Activated CD4-positive, alpha-beta T cell treated with anti-CD3 and anti-CD28 coated beads for 36 hours (primary cell): ENCODE results near the gene KMT2C. TPM values are rescaled to one million over a fixed set of nuclear protein-coding genes. Genes with fewer than 3 reads are reported as not detected.
"Not testable (repeated sequence)": the region's sequence is repeated elsewhere in the genome, so short reads cannot be mapped to it uniquely, and the experiment has no call there.

Experiments
- ATAC-seq: fragments of 200-7000 bp; cut with Tn5 transposase; one replicate; pipeline ENCODE4 v1.10.0; 2021; ENCODE audit warnings: mild to moderate bottlenecking, moderate library complexity
- CTCF ChIA-PET: fragments of 350-600 bp; sonication (Branson Sonifier 250); formaldehyde crosslinking; loops from one replicate; lab custom pipeline; 2021; ENCODE audit warnings: antibody characterized with exemption; lab: Charles Lee
- POLR2A ChIA-PET: fragments of 350-600 bp; sonication (Branson Sonifier 250); formaldehyde crosslinking; loops from one replicate; lab custom pipeline; 2021; ENCODE audit warnings: antibody characterized with exemption, inconsistent platforms; lab: Charles Lee
- DNase-seq: peaks from one replicate; pipeline ENCODE4 v3.0.0-alpha.2; 2020
- H3K27ac Mint-ChIP-seq: one replicate; pipeline ENCODE4 v1.8.0; 2021; ENCODE audit warnings: mixed read lengths
- H3K27me3 Mint-ChIP-seq: one replicate; pipeline ENCODE4 v1.8.0; 2021; ENCODE audit warnings: mixed read lengths
- H3K36me3 Mint-ChIP-seq: one replicate; pipeline ENCODE4 v1.8.0; 2021; ENCODE audit warnings: low read depth, mixed read lengths
- H3K4me1 Mint-ChIP-seq: one replicate; pipeline ENCODE4 v1.8.0; 2021; ENCODE audit warnings: mixed read lengths
- H3K4me3 Mint-ChIP-seq: one replicate; pipeline ENCODE4 v1.8.0; 2021; ENCODE audit warnings: mild to moderate bottlenecking, moderate library complexity, mixed read lengths
- H3K9me3 Mint-ChIP-seq: one replicate; pipeline ENCODE4 v1.8.0; 2021; ENCODE audit warnings: low read depth, mixed read lengths
- intact Hi-C, 2 experiments: fragments of 100-400 bp; cut with DNase I in 1 of 2; cut with micrococcal nuclease in 1 of 2; formaldehyde crosslinking; loops; one replicate each; pipeline versions ENCODE4 v1.14.2 to v1.15.1; 2022 to 2024; cut with DNase I, micrococcal nuclease
- total RNA-seq, 2 experiments: library from RNA; stranded (reverse); gene quantifications; one replicate each; pipeline ENCODE4 v1.2.3, GENCODE V29; 2021

Gene KMT2C
- total RNA-seq, 2 experiments from 2014 or later, result 35.9 to 42.7 TPM

- Mint-ChIP-seq H3K36me3 (peaks cover 7% of the 10 kb centered on the region), H3K27me3 (no peaks in the 10 kb centered on the region), H3K27ac (no peak overlapping the region), H3K4me1 (peaks cover 18% of the 10 kb centered on the region), H3K4me3 (no peak overlapping the region), H3K9me3 (peaks cover 20% of the 10 kb centered on the region)
- intact Hi-C loops, result no loop called here
- ATAC-seq (no peak), DNase-seq (no peak)
- ChIA-PET CTCF (no interaction called here), POLR2A (no interaction called here)
Measured at GRCh38 chr7:152402384-152403250, 33.2 kb downstream of the KMT2C start.

- Mint-ChIP-seq H3K9me3 (no peaks in the 10 kb centered on the region), H3K4me3 (no peak overlapping the region), H3K36me3 (peaks cover 7% of the 10 kb centered on the region), H3K4me1 (peaks cover 40% of the 10 kb centered on the region), H3K27ac (no peak overlapping the region), H3K27me3 (no peaks in the 10 kb centered on the region)
- ChIA-PET CTCF (interaction anchor here (0.6 to 1.3 kb wide), 2 partner anchors 10 to 1142 kb away, joined by 3 read pairs; no protein-coding TSS in a partner anchor), POLR2A (no interaction called here)
- DNase-seq (no peak), ATAC-seq (no peak)
- intact Hi-C loops, result no loop called here
Measured at GRCh38 chr7:152399344-152399743, 36.5 kb downstream of the KMT2C start.

GRCh38 chr7:152395112-152395511 is 40.7 kb downstream of the KMT2C start:
- intact Hi-C loops, result no loop called here
- no peak overlapping the region for H3K27ac Mint-ChIP-seq
- POLR2A ChIA-PET, result no interaction called here
- no peak for DNase-seq
- H3K27me3 Mint-ChIP-seq, result no peaks in the 10 kb centered on the region
- H3K9me3 Mint-ChIP-seq, result no peaks in the 10 kb centered on the region
- peaks cover 59% of the 10 kb centered on the region for H3K4me1 Mint-ChIP-seq
- no peak for ATAC-seq
- CTCF ChIA-PET, result no interaction called here
- H3K4me3 Mint-ChIP-seq, result no peak overlapping the region
- H3K36me3 Mint-ChIP-seq, result peaks cover 5% of the 10 kb centered on the region

GRCh38 chr7:152394214-152394613 is 41.6 kb downstream of the KMT2C start:
- peaks cover 59% of the 10 kb centered on the region for H3K4me1 Mint-ChIP-seq
- H3K36me3 Mint-ChIP-seq, H3K27ac Mint-ChIP-seq, H3K27me3 Mint-ChIP-seq, POLR2A ChIA-PET, ATAC-seq, H3K9me3 Mint-ChIP-seq, CTCF ChIA-PET, H3K4me3 Mint-ChIP-seq, DNase-seq: not testable (repeated sequence)
- intact Hi-C loops, result loop anchor here in 1 of 2 experiments (1.0 kb wide), 1 partner anchor 26 kb away; no protein-coding TSS in a partner anchor

GRCh38 chr7:152392254-152392653 is 43.5 kb downstream of the KMT2C start:
- no peak overlapping the region for H3K4me3 Mint-ChIP-seq
- ATAC-seq (no peak), DNase-seq (no peak)
- H3K9me3 Mint-ChIP-seq, result peaks cover 2% of the 10 kb centered on the region
- intact Hi-C loops, result no loop called here
- CTCF ChIA-PET, result no interaction called here
- H3K27ac Mint-ChIP-seq, result no peak overlapping the region
- no peaks in the 10 kb centered on the region for H3K27me3 Mint-ChIP-seq
- H3K36me3 Mint-ChIP-seq, result no peaks in the 10 kb centered on the region
- H3K4me1 Mint-ChIP-seq, result peaks cover 46% of the 10 kb centered on the region
- POLR2A ChIA-PET, result no interaction called here

- DNase-seq, H3K27me3 Mint-ChIP-seq, POLR2A ChIA-PET, H3K27ac Mint-ChIP-seq, H3K9me3 Mint-ChIP-seq, CTCF ChIA-PET, intact Hi-C loops, H3K4me3 Mint-ChIP-seq, ATAC-seq, H3K36me3 Mint-ChIP-seq: not testable (repeated sequence)
- H3K4me1 Mint-ChIP-seq, result peaks cover 19% of the 10 kb centered on the region
Measured at GRCh38 chr7:152386136-152386764, 49.6 kb downstream of the KMT2C start.

- H3K36me3 Mint-ChIP-seq, POLR2A ChIA-PET, H3K9me3 Mint-ChIP-seq, H3K4me3 Mint-ChIP-seq, H3K27me3 Mint-ChIP-seq, H3K27ac Mint-ChIP-seq, CTCF ChIA-PET, DNase-seq: not testable (repeated sequence)
- peaks cover 19% of the 10 kb centered on the region for H3K4me1 Mint-ChIP-seq
- intact Hi-C loops, result loop anchor here in 1 of 2 experiments (5.0 kb wide), 1 partner anchor 38 kb away; no protein-coding TSS in a partner anchor
- ATAC-seq, result peak; percentile 42
Measured at GRCh38 chr7:152384235-152385200, 51.3 kb downstream of the KMT2C start.

GRCh38 chr7:152383341-152384234 is 52.2 kb downstream of the KMT2C start:
- H3K9me3 Mint-ChIP-seq, result peaks cover 2% of the 10 kb centered on the region
- no peaks in the 10 kb centered on the region for H3K36me3 Mint-ChIP-seq
- CTCF ChIA-PET, result no interaction called here
- no peaks in the 10 kb centered on the region for H3K27me3 Mint-ChIP-seq
- H3K27ac Mint-ChIP-seq, result no peak overlapping the region
- peaks cover 26% of the 10 kb centered on the region for H3K4me1 Mint-ChIP-seq
- intact Hi-C loops, result loop anchor here in 1 of 2 experiments (5.0 kb wide), 1 partner anchor 39 kb away; no protein-coding TSS in a partner anchor
- no peak overlapping the region for H3K4me3 Mint-ChIP-seq
- DNase-seq, result peak; percentile 22
- POLR2A ChIA-PET, result no interaction called here
- ATAC-seq, result peak; percentile 63

GRCh38 chr7:152382244-152382643 is 53.6 kb downstream of the KMT2C start:
- intact Hi-C loops, result loop anchor here in 1 of 2 experiments (5.0 kb wide), 1 partner anchor 40 kb away; no protein-coding TSS in a partner anchor
- ChIA-PET POLR2A (no interaction called here), CTCF (interaction anchor here (1.4 kb wide), 1 partner anchor 58 kb away, joined by 3 read pairs; no protein-coding TSS in a partner anchor)
- no peak overlapping the region for H3K27ac Mint-ChIP-seq
- no peak overlapping the region for H3K4me3 Mint-ChIP-seq
- H3K36me3 Mint-ChIP-seq, result peaks cover 5% of the 10 kb centered on the region
- no peaks in the 10 kb centered on the region for H3K27me3 Mint-ChIP-seq
- peaks cover 34% of the 10 kb centered on the region for H3K4me1 Mint-ChIP-seq
- ATAC-seq (peak; percentile 30), DNase-seq (peak; percentile 48)
- peaks cover under 1% of the 10 kb centered on the region for H3K9me3 Mint-ChIP-seq

GRCh38 chr7:152380931-152381578 is 54.7 kb downstream of the KMT2C start:
- CTCF ChIA-PET, H3K27me3 Mint-ChIP-seq, H3K36me3 Mint-ChIP-seq, DNase-seq, H3K4me3 Mint-ChIP-seq, H3K9me3 Mint-ChIP-seq, H3K27ac Mint-ChIP-seq, ATAC-seq: not testable (repeated sequence)
- POLR2A ChIA-PET, result interaction anchor here (0.6 kb wide), 1 partner anchor 45 kb away, joined by 11 read pairs; no protein-coding TSS in a partner anchor
- peaks cover 37% of the 10 kb centered on the region for H3K4me1 Mint-ChIP-seq
- intact Hi-C loops, result loop anchor here in 1 of 2 experiments (5.0 kb wide), 1 partner anchor 41 kb away; no protein-coding TSS in a partner anchor
